Activated T-helper 9 cell treated with anti-CD3 and anti-CD28 coated beads, Interleukin-2, amount 50 U/mL, for 16 hours (primary cell): ENCODE measurements around the gene KCNN2.

Experiments used
- DNase-seq: peaks from one replicate; pipeline ENCODE4 v3.0.0-alpha.2; 2020; ENCODE audit warnings: low read depth

The KCNN2 gene

GRCh38 chr5:114544561-114544960, 182.7 kb downstream of the KCNN2 start:
- no peak for DNase-seq
